Liver (tissue), 9 donors: Measurements from ENCODE around the gene UIMC1. TPM values are rescaled to one million over a fixed set of nuclear protein-coding genes. Genes with fewer than 3 reads are reported as not detected.

Experiments
- DNase-seq: peaks from one replicate; pipeline ENCODE4 v3.0.0-alpha.2; 2017; ENCODE audit warnings: low spot score
- H3K27ac ChIP-seq, 2 donors: one replicate each; pipeline ENCODE4 v1.7.0; 2013; ENCODE audit warnings: inconsistent platforms in 2 of 2, low read length in 2 of 2, control low read depth in 1 of 2, low read depth in 1 of 2, mild to moderate bottlenecking in 1 of 2
- H3K27me3 ChIP-seq, 4 donors: one replicate each; pipeline versions ENCODE4 v1.6.1 to v1.7.0; 2013; ENCODE audit warnings: low read length in 3 of 4, inconsistent platforms in 1 of 4, mild to moderate bottlenecking in 1 of 4, moderate library complexity in 1 of 4; ENCODE audit not compliant: control insufficient read depth in 4 of 4, insufficient read depth in 4 of 4
- H3K36me3 ChIP-seq, 4 donors: one replicate each; pipeline versions ENCODE4 v1.6.1 to v1.7.0; 2013; ENCODE audit warnings: low read length in 3 of 4, mild to moderate bottlenecking in 3 of 4, low read depth in 1 of 4, moderate library complexity in 1 of 4; ENCODE audit not compliant: control insufficient read depth in 4 of 4, insufficient read depth in 3 of 4
- H3K4me1 ChIP-seq, 4 donors: one replicate each; pipeline versions ENCODE4 v1.6.1 to v1.7.0; 2013; ENCODE audit warnings: low read length in 3 of 4, mild to moderate bottlenecking in 3 of 4, moderate library complexity in 1 of 4; ENCODE audit not compliant: control insufficient read depth in 4 of 4, insufficient read depth in 4 of 4
- H3K4me3 ChIP-seq, 3 donors: one replicate each; pipeline versions ENCODE4 v1.6.1 to v1.7.0; 2013; ENCODE audit warnings: low read length in 3 of 3, control low read depth in 1 of 3, low read depth in 1 of 3, mild to moderate bottlenecking in 1 of 3
- H3K9ac ChIP-seq, 2 donors: one replicate each; pipeline ENCODE4 v1.7.0; 2013; ENCODE audit warnings: low read length in 2 of 2, mild to moderate bottlenecking in 2 of 2, moderate library complexity in 2 of 2, control low read depth in 1 of 2, low read depth in 1 of 2
- H3K9me3 ChIP-seq, 4 donors: one replicate each; pipeline versions ENCODE4 v1.6.1 to v1.7.0; 2013; ENCODE audit warnings: low read length in 3 of 4; ENCODE audit not compliant: control insufficient read depth in 4 of 4
- CTCF ChIP-seq: fragments of 150-350 bp; IDR thresholded peaks from 2 replicates; pipeline ENCODE4 v1.5.1; 2017; ENCODE audit warnings: improper control_type of control experiment, low read depth, low read length; ENCODE audit not compliant: missing input control
- EGR1 ChIP-seq, 2 donors: IDR thresholded peaks; 2 replicates each; pipeline ENCODE4 v1.6.1; 2016 to 2018; ENCODE audit warnings: antibody characterized with exemption in 2 of 2, low read depth in 2 of 2
- GABPA ChIP-seq, 2 donors: IDR thresholded peaks in 1 of 2; conservative IDR thresholded peaks in 1 of 2; 2 replicates each; pipeline ENCODE4 v1.6.1; 2016; ENCODE audit warnings: antibody characterized with exemption in 2 of 2, mild to moderate bottlenecking in 1 of 2, moderate library complexity in 1 of 2
- RXRA ChIP-seq, 2 donors: IDR thresholded peaks; 2 replicates each; pipeline ENCODE4 v1.6.1; 2017 to 2018; ENCODE audit warnings: antibody characterized with exemption in 2 of 2, mild to moderate bottlenecking in 1 of 2
- SP1 ChIP-seq: IDR thresholded peaks from 2 replicates; pipeline ENCODE4 v1.6.1; 2018; ENCODE audit warnings: antibody characterized with exemption, mild to moderate bottlenecking
- TAF1 ChIP-seq: conservative IDR thresholded peaks from 2 replicates; pipeline ENCODE4 v1.6.1; 2016; ENCODE audit warnings: antibody characterized with exemption, mild to moderate bottlenecking
- WGBS: extraction: QIAGEN DNeasy Blood & Tissue Kit; methylation state at CpG from one replicate; pipeline ENCODE4 v1.1.7; 2013; 5-methylcytosine and 5-hydroxymethylcytosine counted together
- polyA plus RNA-seq, 2 donors: library from polyadenylated mRNA; stranded (reverse) in 1 of 2; unstranded in 1 of 2; fragments of 200-250 nt in 1 of 2; fragments of >200 nt in 1 of 2; fragmentation: Nextera tagmentation in 1 of 2; extraction: Ambion mirVana in 1 of 2; gene quantifications; one replicate each; pipeline versions ENCODE4 v1.2.1 to v1.2.3, GENCODE V29; 2013 to 2015
- total RNA-seq, 2 donors: library from RNA; depleted of rRNA; stranded (reverse); fragments of >200 nt; gene quantifications; one replicate each; pipeline ENCODE4 v1.2.3, GENCODE V29; 2014
- TF ChIP-seq, protein P1 (sequence below): IDR thresholded peaks from 2 replicates; pipeline ENCODE4 v1.6.1; 2016; ENCODE audit warnings: antibody characterized with exemption, mild to moderate bottlenecking
- TF ChIP-seq, protein P2 (sequence below): IDR thresholded peaks from 2 replicates; pipeline ENCODE4 v1.6.1; 2016; ENCODE audit warnings: antibody characterized with exemption
- donor health status: healthy.
- donor health status: healthy.
- donor health status: healthy.
- donor health status: healthy.
- donor health status: healthy.

UIMC1 gene
- total and polyA plus RNA-seq, 4 donors = 5.9 to 26.0 (median 11.7) TPM

GRCh38 chr5:177018341-177018740, 11.8 kb upstream of the UIMC1 start:
- WGBS = 91% methylated on average over 2 of the region's 2 CpGs

GRCh38 chr5:177015156-177015555, 8.6 kb upstream of the UIMC1 start:
- H3K27ac ChIP-seq = no peak overlapping the region
- 94% methylated on average over 4 of the region's 4 CpGs for WGBS
- no peaks in the 10 kb centered on the region for H3K4me1 ChIP-seq
- peaks cover 0 to 3% (median 0%) of the 10 kb centered on the region in 4 donors for H3K36me3 ChIP-seq
- TF ChIP-seq RXRA (IDR thresholded peaks at IDR 0.05) (no peak), TAF1 (no peak), SP1 (no peak)
- TF ChIP-seq, protein P1, sequence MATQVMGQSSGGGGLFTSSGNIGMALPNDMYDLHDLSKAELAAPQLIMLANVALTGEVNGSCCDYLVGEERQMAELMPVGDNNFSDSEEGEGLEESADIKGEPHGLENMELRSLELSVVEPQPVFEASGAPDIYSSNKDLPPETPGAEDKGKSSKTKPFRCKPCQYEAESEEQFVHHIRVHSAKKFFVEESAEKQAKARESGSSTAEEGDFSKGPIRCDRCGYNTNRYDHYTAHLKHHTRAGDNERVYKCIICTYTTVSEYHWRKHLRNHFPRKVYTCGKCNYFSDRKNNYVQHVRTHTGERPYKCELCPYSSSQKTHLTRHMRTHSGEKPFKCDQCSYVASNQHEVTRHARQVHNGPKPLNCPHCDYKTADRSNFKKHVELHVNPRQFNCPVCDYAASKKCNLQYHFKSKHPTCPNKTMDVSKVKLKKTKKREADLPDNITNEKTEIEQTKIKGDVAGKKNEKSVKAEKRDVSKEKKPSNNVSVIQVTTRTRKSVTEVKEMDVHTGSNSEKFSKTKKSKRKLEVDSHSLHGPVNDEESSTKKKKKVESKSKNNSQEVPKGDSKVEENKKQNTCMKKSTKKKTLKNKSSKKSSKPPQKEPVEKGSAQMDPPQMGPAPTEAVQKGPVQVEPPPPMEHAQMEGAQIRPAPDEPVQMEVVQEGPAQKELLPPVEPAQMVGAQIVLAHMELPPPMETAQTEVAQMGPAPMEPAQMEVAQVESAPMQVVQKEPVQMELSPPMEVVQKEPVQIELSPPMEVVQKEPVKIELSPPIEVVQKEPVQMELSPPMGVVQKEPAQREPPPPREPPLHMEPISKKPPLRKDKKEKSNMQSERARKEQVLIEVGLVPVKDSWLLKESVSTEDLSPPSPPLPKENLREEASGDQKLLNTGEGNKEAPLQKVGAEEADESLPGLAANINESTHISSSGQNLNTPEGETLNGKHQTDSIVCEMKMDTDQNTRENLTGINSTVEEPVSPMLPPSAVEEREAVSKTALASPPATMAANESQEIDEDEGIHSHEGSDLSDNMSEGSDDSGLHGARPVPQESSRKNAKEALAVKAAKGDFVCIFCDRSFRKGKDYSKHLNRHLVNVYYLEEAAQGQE = no peak
- no peaks in the 10 kb centered on the region for H3K9me3 ChIP-seq
- no peak overlapping the region for H3K9ac ChIP-seq
- no peak overlapping the region for H3K4me3 ChIP-seq
- DNase-seq = no peak
- no peaks in the 10 kb centered on the region for H3K27me3 ChIP-seq

More at GRCh38 chr5:177018341-177018740, 11.8 kb upstream of the UIMC1 start:
- Histone ChIP-seq H3K27ac (no peak overlapping the region), H3K27me3 (no peaks in the 10 kb centered on the region), H3K9me3 (no peaks in the 10 kb centered on the region), H3K9ac (no peak overlapping the region), H3K36me3 (peaks cover 0 to 1% (median 0%) of the 10 kb centered on the region in 4 donors), H3K4me1 (peaks cover 2 to 13% (median 7%) of the 10 kb centered on the region in 4 donors), H3K4me3 (no peak overlapping the region)
- no peak for DNase-seq
- TF ChIP-seq, protein P2, sequence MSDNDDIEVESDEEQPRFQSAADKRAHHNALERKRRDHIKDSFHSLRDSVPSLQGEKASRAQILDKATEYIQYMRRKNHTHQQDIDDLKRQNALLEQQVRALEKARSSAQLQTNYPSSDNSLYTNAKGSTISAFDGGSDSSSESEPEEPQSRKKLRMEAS = no peak
- TF ChIP-seq, protein P1 = no peak
- TF ChIP-seq CTCF (no peak), EGR1 (IDR thresholded peaks at IDR 0.05; ENCODE audit: low read depth in 2 of 2) (no peak), GABPA (IDR thresholded peaks at IDR 0.05 in 1 of 2, conservative IDR thresholded peaks at IDR 0.05 in 1 of 2) (no peak)
